ENCODE data around the gene P2RX3.
"Not testable (repeated sequence)": the region's sequence is repeated elsewhere in the genome, so short reads cannot be mapped to it uniquely, and the experiment has no call there.

P2RX3 gene

DNA sequence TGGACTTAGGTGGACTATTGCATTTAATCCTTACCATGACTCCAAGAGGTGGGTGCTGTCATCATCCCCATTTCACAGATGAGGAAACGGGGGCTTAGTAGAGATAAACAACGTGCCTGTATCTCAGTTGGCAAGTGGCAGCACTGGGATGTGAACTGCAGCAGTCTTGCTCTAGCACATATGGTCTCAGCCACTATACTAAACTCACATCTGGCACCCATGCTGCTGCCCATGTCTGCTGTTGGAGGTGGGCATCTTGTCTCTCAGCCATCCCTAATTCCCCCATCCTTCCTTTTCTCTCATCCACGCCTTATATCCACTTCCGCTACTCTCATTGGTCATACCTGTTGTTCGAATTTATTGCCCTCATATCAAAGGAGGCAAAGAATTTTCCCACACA, 39.0 kb downstream of the P2RX3 start:
- no peak for DNase-seq

GRCh38 chr11:57378186-57378585, 40.0 kb downstream of the P2RX3 start:
- DNase-seq = no peak

DNA sequence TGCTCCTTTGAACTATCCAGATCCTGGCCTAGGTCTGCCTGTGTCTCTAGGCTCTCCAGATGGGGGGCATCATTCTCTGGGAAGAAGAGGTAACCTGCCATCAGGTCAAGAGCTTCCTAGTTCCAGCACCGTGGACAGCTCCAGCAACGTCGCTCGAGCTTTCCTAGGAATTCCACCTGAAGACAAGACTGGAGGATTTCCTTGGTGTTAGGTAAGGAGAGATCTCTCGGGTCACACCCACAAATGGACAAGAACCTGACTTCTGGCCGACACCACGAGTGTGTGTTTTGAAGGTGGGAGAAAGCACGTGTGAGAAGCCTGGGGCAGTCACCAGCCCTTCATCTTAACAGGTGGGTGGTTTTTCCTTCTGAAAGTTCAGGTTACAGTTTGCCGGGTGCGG, 41.6 kb downstream of the P2RX3 start:
- no peak for DNase-seq

DNA sequence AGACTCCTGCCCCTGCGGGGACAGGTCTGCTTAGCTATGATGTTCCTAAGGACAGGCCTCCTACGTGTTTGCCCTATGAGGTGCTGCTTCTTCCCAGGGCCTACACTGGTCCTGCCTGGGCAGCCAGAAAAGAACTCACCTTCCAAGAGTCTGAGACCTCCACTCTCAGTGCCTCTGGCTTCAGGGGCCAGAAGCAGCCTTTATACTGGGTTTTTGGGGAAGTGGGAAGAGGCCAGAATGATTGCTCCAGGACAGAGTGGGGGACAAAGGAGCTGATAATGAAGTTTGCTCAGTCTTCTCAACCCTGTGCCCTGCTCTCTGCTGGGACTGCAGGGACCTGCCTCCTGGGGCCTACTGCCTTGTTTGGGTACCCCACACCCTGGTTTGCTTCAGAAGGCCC, 42.8 kb downstream of the P2RX3 start, which contains the start of gene PRG3:
Gene PRG3 (minus strand): TSS at position 176 of the 400 bp plus-strand sequence. CDS start 442 bp downstream, outside the sequence.
- no peak for DNase-seq

GRCh38 chr11:57386178-57386940, 48.2 kb downstream of the P2RX3 start:
- no peak for DNase-seq

DNA sequence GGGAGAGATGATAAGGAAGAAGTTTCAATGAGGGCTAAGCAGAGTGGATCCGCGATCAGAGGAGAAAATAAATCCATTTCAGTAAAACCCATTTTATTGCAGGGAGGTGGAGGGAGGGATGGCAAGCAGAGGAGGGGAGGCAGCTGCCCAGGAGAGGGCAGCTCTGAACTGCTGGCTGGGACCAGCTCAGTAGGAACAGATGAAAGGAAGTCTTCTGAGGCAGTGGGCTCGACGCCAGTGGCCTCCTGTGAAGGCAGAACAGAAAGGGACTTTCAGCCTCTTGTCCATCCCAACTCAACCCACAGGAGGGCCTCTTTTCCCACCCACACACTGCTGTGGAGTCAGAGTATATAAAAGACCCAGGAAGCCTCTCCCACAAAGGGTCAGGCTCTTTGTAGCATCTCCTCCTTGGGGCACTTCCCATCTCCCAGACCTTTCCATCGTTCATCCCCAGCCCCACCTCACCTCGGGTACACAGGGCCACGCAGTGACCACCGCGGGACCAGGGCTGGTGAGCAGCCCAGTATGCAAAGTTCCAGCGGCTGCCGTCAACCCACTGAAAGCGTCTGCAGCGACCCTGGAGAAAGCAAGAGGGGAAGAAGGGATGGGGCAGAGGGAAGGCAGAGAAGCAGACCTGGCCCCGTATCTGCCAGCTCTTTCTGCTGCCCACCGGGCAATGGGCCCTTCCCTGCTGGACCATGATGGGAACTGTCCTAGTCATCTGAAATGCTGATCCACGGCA, 49.3 kb downstream of the P2RX3 start:
- no peak for DNase-seq

- no peak for DNase-seq
These were observed 52.4 kb downstream of the P2RX3 start, which contains the start of gene PRG2 for GRCh38 chr11:57390535-57390934. PRG2 (minus strand) TSS chr11:57390650; CDS start chr11:57389944, 706 bp downstream.

GRCh38 chr11:57391111-57391510, 53.0 kb downstream of the P2RX3 start:
- DNase-seq = no peak

DNA sequence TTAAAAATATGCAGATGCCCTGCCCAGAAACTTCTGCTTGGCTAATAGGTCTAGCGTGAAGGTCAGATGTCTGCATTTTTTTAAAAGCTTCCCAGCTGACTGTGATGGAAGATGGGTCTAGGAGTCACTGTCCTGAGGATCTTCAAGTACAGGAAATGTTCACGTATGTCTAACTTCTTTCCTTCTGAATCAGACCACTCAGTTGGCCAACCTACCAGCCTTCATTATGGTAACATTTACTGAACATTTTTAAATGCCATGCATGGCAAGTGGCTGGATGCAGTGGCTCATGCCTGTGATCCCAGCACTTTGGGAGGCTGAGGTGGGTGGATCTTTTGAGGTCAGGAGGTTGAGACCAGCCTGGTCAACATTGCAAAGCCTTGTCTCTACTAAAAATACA, 53.4 kb downstream of the P2RX3 start:
- no peak for DNase-seq

DNA sequence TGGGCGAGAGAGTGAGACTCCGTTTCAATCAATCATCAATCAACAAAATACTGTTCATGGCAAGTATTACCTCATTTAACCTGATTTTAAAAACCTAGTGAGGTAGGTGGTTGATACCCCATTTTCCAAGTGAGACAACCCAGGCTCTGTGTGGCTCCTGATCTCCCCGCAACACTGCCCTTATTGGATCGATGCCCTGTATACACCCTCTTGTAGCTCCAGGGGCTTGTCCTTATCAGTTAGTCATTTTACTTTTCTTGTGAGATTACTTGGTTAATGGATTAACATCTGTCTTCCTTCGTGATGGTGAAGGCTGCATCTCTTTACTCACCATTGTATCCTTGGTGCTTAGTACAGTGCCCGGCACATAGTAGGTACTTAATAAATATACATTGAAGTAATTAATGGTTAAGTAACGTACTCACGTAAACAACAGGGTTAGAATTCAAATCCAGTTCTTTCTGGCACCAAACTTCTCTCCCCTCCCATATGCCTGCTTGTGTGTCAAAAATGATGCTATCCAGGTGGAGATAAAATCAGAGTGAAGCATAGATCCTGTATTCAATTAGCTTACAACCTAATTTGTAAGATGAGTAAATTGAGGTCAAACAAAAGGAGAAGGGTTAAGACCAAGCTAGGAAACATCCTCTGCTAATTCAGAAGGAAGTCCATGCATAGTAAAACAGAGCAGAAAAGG, 54.1 kb downstream of the P2RX3 start:
- DNase-seq = no peak

- no peak for DNase-seq
These were observed 54.6 kb downstream of the P2RX3 start for GRCh38 chr11:57392763-57393105.

GRCh38 chr11:57394203-57394965, 56.2 kb downstream of the P2RX3 start:
- DNase-seq = no peak

GRCh38 chr11:57395905-57396623, 57.9 kb downstream of the P2RX3 start:
- no peak for DNase-seq

DNA sequence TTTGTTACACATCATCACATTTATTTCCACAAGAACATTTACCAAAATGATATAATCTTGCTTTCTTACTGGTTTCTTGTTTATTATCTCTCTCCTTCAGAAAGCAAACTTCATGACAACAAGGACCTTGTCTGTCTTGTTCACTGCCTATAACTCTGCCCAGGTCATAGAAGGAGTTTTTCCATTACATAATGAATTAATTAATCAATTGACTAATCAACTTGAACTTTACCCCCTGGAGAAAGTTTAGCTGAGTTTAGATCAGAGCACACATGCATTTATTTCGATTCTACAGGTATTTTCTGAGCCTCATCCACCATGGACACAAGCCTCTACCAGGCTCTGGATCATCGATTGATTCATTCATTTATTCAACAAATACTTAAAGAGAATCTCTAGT, 58.6 kb downstream of the P2RX3 start:
- DNase-seq = no peak

GRCh38 chr11:57397394-57397990, 59.3 kb downstream of the P2RX3 start:
- no peak for DNase-seq

GRCh38 chr11:57399221-57399620, 61.1 kb downstream of the P2RX3 start:
- DNase-seq = no peak

DNA sequence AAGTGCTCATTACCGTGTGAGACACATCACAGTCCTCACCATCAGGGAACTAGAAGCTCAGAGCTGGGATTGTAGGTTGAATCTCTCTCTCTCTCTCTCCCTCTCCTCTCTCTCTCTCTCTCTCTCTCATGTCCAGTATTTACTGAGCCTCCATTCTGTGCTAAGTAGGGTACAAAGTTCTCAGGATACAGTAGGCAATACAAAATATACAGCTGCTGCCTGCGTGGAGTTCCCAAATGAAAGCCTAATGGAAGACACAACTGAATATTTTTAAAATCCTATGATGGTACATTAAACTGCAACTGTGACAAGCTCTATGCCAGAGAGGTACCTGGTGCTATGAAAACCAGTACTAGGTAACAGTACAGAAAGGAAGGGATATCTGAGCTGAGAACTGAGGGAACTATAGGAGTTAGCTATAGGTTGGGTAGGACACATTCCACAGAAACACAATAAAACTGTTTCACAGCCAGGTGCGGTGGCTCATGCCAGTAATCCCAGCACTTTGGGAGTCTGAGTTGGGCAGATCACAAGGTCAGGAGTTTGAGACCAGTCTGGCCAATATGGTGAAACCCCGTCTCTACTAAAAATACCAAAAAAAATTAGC, 61.9 kb downstream of the P2RX3 start:
- DNase-seq = no peak

GRCh38 chr11:57402188-57403002, 64.2 kb downstream of the P2RX3 start:
- no peak for DNase-seq

DNA sequence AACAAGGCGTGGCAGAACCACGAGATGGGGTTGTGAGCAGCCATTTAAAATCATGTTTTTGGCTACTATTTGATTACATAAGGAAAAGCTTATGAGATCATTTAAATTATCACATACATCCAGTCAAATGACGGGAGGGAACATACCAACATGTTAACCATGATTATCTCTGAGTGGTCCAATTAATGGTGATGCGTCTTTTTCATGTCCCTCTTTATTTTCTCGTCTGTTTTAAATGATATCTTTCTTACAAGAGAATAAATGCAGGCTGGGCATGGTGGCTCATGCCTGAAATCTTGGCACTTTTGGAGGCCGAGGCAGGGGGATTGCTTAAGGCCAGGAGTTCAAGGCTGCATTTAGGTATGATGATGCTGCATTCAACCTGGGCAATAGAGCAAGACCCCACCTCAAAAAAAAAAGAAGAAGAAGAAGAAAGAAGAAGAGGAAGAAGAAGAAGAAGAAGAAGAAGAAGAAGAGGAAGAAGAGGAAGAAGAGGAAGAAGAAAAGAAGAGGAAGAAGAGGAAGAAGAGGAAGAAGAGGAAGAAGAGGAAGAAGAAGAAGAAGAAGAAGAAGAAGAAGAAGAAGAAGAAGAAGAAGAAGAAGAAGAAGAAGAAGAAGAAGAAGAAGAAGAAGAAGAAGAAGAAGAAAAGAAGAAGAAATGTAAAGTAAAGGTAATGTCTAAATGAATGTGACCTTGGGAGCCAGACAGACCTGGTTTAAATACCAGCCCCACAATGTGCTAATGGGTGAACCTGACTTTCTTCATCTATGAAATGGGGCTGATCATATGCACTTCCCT, 65.0 kb downstream of the P2RX3 start:
- DNase-seq = not testable (repeated sequence)

DNA sequence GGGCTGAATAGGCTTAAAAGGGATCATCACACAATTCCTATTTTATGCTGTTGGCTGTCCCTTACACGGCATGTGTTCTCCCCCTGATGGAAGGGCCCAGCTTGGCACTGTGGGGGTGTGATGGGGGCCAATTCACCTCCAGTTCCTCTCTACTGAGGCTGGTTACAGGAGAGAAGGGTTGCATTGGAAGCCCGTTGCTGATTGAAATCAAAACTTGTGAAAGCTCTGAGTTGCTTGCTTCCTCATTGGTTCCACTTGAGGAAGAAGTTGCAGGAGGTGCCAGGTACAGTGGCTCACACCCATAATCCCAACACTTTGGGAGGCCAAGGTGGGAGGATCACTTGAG, 65.6 kb downstream of the P2RX3 start:
- no peak for DNase-seq

All from NCI-H1694 (cell line).